Trophoblast cell (in vitro differentiated cells and primary cell): Measurements from ENCODE around the gene MEGF8.
A peak's percentile ranks its signal among the peaks of the same experiment; 100 is the strongest.

Experiments
- DNase-seq, 2 donors: peaks; one replicate each; pipeline ENCODE4 v3.0.0-alpha.2; 2016
- H2AFZ ChIP-seq: 2 replicates; pipeline ENCODE4 v1.6.1; 2013; ENCODE audit warnings: low read length, moderate library complexity, mild to moderate bottlenecking; ENCODE audit not compliant: insufficient read depth, poor library complexity
- H2AK5ac ChIP-seq: 2 replicates; pipeline ENCODE4 v1.6.1; 2013; ENCODE audit warnings: mild to moderate bottlenecking, low read length
- H2BK120ac ChIP-seq: 2 replicates; pipeline ENCODE4 v1.6.1; 2013; ENCODE audit warnings: low read length, mild to moderate bottlenecking, moderate library complexity; ENCODE audit not compliant: insufficient read depth, poor library complexity
- H2BK12ac ChIP-seq: 2 replicates; pipeline ENCODE4 v1.6.1; 2013; ENCODE audit warnings: mild to moderate bottlenecking, low read length, moderate library complexity
- H2BK5ac ChIP-seq: 2 replicates; pipeline ENCODE4 v1.6.1; 2013; ENCODE audit warnings: low read length, low read depth, moderate library complexity, mild to moderate bottlenecking; ENCODE audit not compliant: poor library complexity
- H3K14ac ChIP-seq: 2 replicates; pipeline ENCODE4 v1.6.1; 2013; ENCODE audit warnings: mild to moderate bottlenecking, low read length
- H3K18ac ChIP-seq: 2 replicates; pipeline ENCODE4 v1.6.1; 2013; ENCODE audit warnings: mild to moderate bottlenecking, low read length
- H3K23ac ChIP-seq: 2 replicates; pipeline ENCODE4 v1.6.1; 2013; ENCODE audit warnings: low read length
- H3K27ac ChIP-seq: 2 replicates; pipeline ENCODE4 v1.5.1; 2013; ENCODE audit warnings: low read depth, mild to moderate bottlenecking, inconsistent platforms, low read length, moderate library complexity
- H3K27me3 ChIP-seq: 2 replicates; pipeline ENCODE4 v1.6.1; 2013; ENCODE audit warnings: inconsistent platforms, mild to moderate bottlenecking, low read length, moderate library complexity; ENCODE audit not compliant: insufficient read depth
- H3K36me3 ChIP-seq, 2 experiments: 1 replicate in 1 of 2; 2 replicates in 1 of 2; pipeline ENCODE4 v1.6.1; 2013; ENCODE audit warnings: low read length in 2 of 2, mild to moderate bottlenecking in 2 of 2, moderate library complexity in 1 of 2; ENCODE audit not compliant: insufficient read depth in 2 of 2, control insufficient read depth in 1 of 2
- H3K4ac ChIP-seq: 2 replicates; pipeline ENCODE4 v1.6.1; 2013; ENCODE audit warnings: low read depth, mild to moderate bottlenecking, low read length, moderate library complexity
- H3K4me1 ChIP-seq, 2 experiments: 1 replicate in 1 of 2; 2 replicates in 1 of 2; pipeline ENCODE4 v1.6.1; 2013; ENCODE audit warnings: low read length in 2 of 2, mild to moderate bottlenecking in 2 of 2, moderate library complexity in 1 of 2; ENCODE audit not compliant: insufficient read depth in 2 of 2, control insufficient read depth in 1 of 2
- H3K4me2 ChIP-seq: 2 replicates; pipeline ENCODE4 v1.6.1; 2013; ENCODE audit warnings: inconsistent platforms, mild to moderate bottlenecking, low read length, moderate library complexity
- H3K4me3 ChIP-seq: 2 replicates; pipeline ENCODE4 v1.5.1; 2013; ENCODE audit warnings: mild to moderate bottlenecking, low read depth, low read length, inconsistent platforms
- H3K79me1 ChIP-seq: one replicate; pipeline ENCODE4 v1.6.1; 2013; ENCODE audit warnings: low read length
- H3K79me2 ChIP-seq: 2 replicates; pipeline ENCODE4 v1.6.1; 2013; ENCODE audit warnings: low read length, mild to moderate bottlenecking; ENCODE audit not compliant: control insufficient read depth, insufficient read depth, poor library complexity
- H3K9ac ChIP-seq: 2 replicates; pipeline ENCODE4 v1.6.1; 2013; ENCODE audit warnings: mild to moderate bottlenecking, low read length
- H3K9me3 ChIP-seq: 2 replicates; pipeline ENCODE4 v1.6.1; 2013; ENCODE audit warnings: low read depth, mild to moderate bottlenecking, control low read depth, inconsistent platforms, low read length; ENCODE audit not compliant: insufficient read depth
- H4K12ac ChIP-seq: 2 replicates; pipeline ENCODE4 v1.6.1; 2013; ENCODE audit warnings: low read depth, mild to moderate bottlenecking, low read length, moderate library complexity
- H4K8ac ChIP-seq: 2 replicates; pipeline ENCODE4 v1.6.1; 2013; ENCODE audit warnings: low read depth, mild to moderate bottlenecking, low read length, moderate library complexity
- H4K91ac ChIP-seq: one replicate; pipeline ENCODE4 v1.6.1; 2013; ENCODE audit warnings: low read depth, mild to moderate bottlenecking, low read length, moderate library complexity
- WGBS: extraction: QIAGEN DNeasy Blood & Tissue Kit; methylation state at CpG from one replicate; pipeline ENCODE4 v1.1.7; 2013; ENCODE audit warnings: missing lambda C conversion rate; ENCODE audit not compliant: insufficient read length, insufficient coverage; ENCODE audit errors: extremely low coverage; 5-methylcytosine and 5-hydroxymethylcytosine counted together

Gene MEGF8

GRCh38 chr19:42378225-42379215 lies 53.1 kb downstream of the MEGF8 start:
- no peak overlapping the region for H4K12ac ChIP-seq
- H3K36me3 ChIP-seq, result peaks cover 16 to 19% of the 10 kb centered on the region in 2 experiments
- no peak overlapping the region for H2BK120ac ChIP-seq
- peaks cover 3% of the 10 kb centered on the region for H3K9me3 ChIP-seq
- H3K18ac ChIP-seq, result no peak overlapping the region
- H3K4me1 ChIP-seq, result no peaks in the 10 kb centered on the region
- H4K8ac ChIP-seq, result no peak overlapping the region
- H2AFZ ChIP-seq, result no peak overlapping the region
- no peak overlapping the region for H3K14ac ChIP-seq
- H3K27me3 ChIP-seq, result no peaks in the 10 kb centered on the region
- no peaks in the 10 kb centered on the region for H3K79me1 ChIP-seq
- H3K4me2 ChIP-seq, result no peak overlapping the region
- no peak overlapping the region for H3K4me3 ChIP-seq
- H3K27ac ChIP-seq, result no peak overlapping the region
- WGBS, result no CpG with 5 or more reads among the region's 17 CpGs
- no peak overlapping the region for H3K4ac ChIP-seq
- no peak overlapping the region for H4K91ac ChIP-seq
- H2BK12ac ChIP-seq, result no peak overlapping the region
- no peak overlapping the region for H3K9ac ChIP-seq
- H2AK5ac ChIP-seq, result no peak overlapping the region
- no peak overlapping the region for H3K23ac ChIP-seq
- DNase-seq, result no peak
- no peak overlapping the region for H2BK5ac ChIP-seq
- H3K79me2 ChIP-seq, result no peaks in the 10 kb centered on the region

DNA sequence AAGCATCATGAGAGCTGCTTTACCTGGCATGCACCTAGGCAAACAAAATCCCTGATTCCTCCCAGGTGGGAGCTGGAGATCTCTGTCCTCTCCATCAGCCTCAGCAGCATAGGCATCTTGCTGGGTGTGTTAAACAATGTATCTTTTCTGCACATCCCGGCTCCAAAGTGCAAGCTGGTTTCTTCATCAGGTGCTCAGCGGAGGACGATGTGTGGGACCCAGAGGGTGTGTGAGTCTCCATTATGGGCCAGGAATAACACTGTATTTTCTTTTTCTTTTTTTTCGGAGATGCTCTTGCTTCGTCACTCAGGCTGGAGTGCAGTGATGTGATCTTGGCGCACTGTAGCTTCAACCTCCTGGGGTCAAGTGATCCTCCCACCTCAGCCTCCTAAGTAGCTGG lies 54.7 kb downstream of the MEGF8 start:
- H3K18ac ChIP-seq, result no peak overlapping the region
- no peak overlapping the region for H2BK5ac ChIP-seq
- no peak overlapping the region for H3K4me3 ChIP-seq
- no peak overlapping the region for H2BK12ac ChIP-seq
- H3K27me3 ChIP-seq, result no peaks in the 10 kb centered on the region
- no peak overlapping the region for H3K23ac ChIP-seq
- no peaks in the 10 kb centered on the region for H3K4me1 ChIP-seq
- H4K8ac ChIP-seq, result no peak overlapping the region
- H3K4me2 ChIP-seq, result no peak overlapping the region
- H3K9me3 ChIP-seq, result peaks cover 3% of the 10 kb centered on the region
- no peak overlapping the region for H4K91ac ChIP-seq
- H3K79me1 ChIP-seq, result no peaks in the 10 kb centered on the region
- H2AK5ac ChIP-seq, result no peak overlapping the region
- H3K27ac ChIP-seq, result no peak overlapping the region
- no peak overlapping the region for H3K14ac ChIP-seq
- no peak for DNase-seq
- H3K36me3 ChIP-seq, result peaks cover 9 to 14% of the 10 kb centered on the region in 2 experiments
- H2BK120ac ChIP-seq, result no peak overlapping the region
- no peak overlapping the region for H2AFZ ChIP-seq
- WGBS, result no CpG with 5 or more reads among the region's 6 CpGs
- no peak overlapping the region for H4K12ac ChIP-seq
- H3K4ac ChIP-seq, result no peak overlapping the region
- H3K9ac ChIP-seq, result no peak overlapping the region
- H3K79me2 ChIP-seq, result no peaks in the 10 kb centered on the region

DNA sequence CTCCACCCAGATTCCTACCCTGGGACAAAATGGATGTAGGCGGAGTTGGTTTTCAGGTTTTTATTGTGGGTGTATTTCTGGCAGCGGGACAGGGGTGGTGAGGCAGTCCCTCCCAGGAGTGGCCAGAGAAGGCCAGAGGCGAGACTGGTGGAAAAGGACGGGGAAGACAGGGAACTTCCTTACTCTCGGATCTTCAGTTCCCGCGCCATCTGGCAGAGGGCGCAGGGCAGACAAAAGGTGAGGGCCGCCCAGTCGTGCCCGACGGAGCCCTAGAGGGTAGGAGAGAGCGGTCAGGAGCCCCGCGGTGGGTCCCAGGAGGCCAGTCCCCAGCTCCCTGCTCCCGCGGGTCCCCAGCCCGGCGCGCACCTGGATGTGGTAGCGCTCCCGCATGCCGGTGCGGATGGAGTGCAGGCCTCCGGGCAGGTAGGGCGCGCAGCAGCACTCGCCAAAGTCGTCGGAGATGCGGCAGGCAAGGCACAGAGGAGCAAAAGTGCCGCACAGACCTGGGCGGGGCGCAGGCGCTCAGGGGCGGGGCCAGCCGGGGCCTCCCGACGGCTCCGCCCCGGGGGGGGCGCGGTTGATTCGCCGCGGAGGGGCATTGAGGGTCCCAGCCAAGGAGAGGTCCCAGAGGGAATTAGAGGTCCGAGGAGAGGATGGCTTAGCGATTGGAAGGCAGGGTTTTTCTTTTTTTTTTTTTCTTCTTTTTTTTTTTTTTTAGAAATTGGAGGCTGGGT lies 61.7 kb downstream of the MEGF8 start:
- Histone ChIP-seq H3K4ac (no peak overlapping the region), H3K27me3 (peaks cover 2% of the 10 kb centered on the region), H3K9me3 (peaks cover 2% of the 10 kb centered on the region), H3K4me1 (peaks cover 0 to 5% of the 10 kb centered on the region in 2 experiments), H3K36me3 (no peaks in the 10 kb centered on the region), H3K4me2 (peak overlapping the region; percentile 75), H3K27ac (no peak overlapping the region), H3K79me1 (peaks cover 2% of the 10 kb centered on the region), H3K14ac (peak overlapping the region; percentile 75), H3K9ac (no peak overlapping the region), H3K18ac (peak overlapping the region; percentile 56), H4K8ac (peak overlapping the region; percentile 79), H3K23ac (no peak overlapping the region), H2BK12ac (no peak overlapping the region), H3K4me3 (peak overlapping the region; percentile 67), H2BK5ac (no peak overlapping the region), H2BK120ac (peak overlapping the region; percentile 45), H4K12ac (peak overlapping the region; percentile 68), H4K91ac (peak overlapping the region; percentile 37), H2AK5ac (no peak overlapping the region), H2AFZ (peak overlapping the region; percentile 83), H3K79me2 (peaks cover 2% of the 10 kb centered on the region)
- WGBS, result no CpG with 5 or more reads among the region's 48 CpGs
- peak; percentile 40 to 71 for DNase-seq

GRCh38 chr19:42388851-42389489 lies 63.5 kb downstream of the MEGF8 start:
- Histone ChIP-seq H4K12ac (no peak overlapping the region), H3K4me2 (no peak overlapping the region), H3K4me3 (no peak overlapping the region), H4K8ac (no peak overlapping the region), H3K14ac (no peak overlapping the region), H3K9me3 (peaks cover 2% of the 10 kb centered on the region), H3K36me3 (no peaks in the 10 kb centered on the region), H3K79me1 (peaks cover 2% of the 10 kb centered on the region), H3K4ac (no peak overlapping the region), H3K79me2 (peaks cover 2% of the 10 kb centered on the region), H3K18ac (no peak overlapping the region), H3K23ac (no peak overlapping the region), H2AFZ (no peak overlapping the region), H3K9ac (no peak overlapping the region), H3K4me1 (peaks cover 0 to 5% of the 10 kb centered on the region in 2 experiments), H2BK5ac (no peak overlapping the region), H3K27me3 (peaks cover 2% of the 10 kb centered on the region), H4K91ac (no peak overlapping the region), H2BK12ac (no peak overlapping the region), H3K27ac (no peak overlapping the region), H2AK5ac (no peak overlapping the region), H2BK120ac (no peak overlapping the region)
- no CpG with 5 or more reads among the region's 20 CpGs for WGBS
- DNase-seq, result no peak
